Lower lobe of right lung (tissue), 2 donors: ENCODE measurements around the gene HIBCH. TPM values are rescaled to one million over a fixed set of nuclear protein-coding genes. Genes with fewer than 3 reads are reported as not detected.

Source experiments
- ATAC-seq, 2 donors: fragments of 200-7000 bp; cut with Tn5 transposase; one replicate each; pipeline ENCODE4 v1.9.1; 2020 to 2022; ENCODE audit warnings: mild to moderate bottlenecking in 2 of 2, moderate library complexity in 2 of 2
- DNase-seq: peaks from one replicate; pipeline ENCODE4 v3.0.0-alpha.2; 2020
- H3K27ac ChIP-seq: fragments of 200-600 bp; one replicate; pipeline ENCODE4 v1.8.0; 2022
- H3K27me3 ChIP-seq: fragments of 200-600 bp; one replicate; pipeline ENCODE4 v1.8.0; 2022; ENCODE audit warnings: low read depth
- H3K36me3 ChIP-seq: fragments of 200-600 bp; one replicate; pipeline ENCODE4 v1.8.0; 2022; ENCODE audit warnings: mild to moderate bottlenecking
- H3K4me1 ChIP-seq: fragments of 200-600 bp; one replicate; pipeline ENCODE4 v1.8.0; 2022
- H3K4me3 ChIP-seq: fragments of 200-600 bp; one replicate; pipeline ENCODE4 v1.8.0; 2022; ENCODE audit warnings: mild to moderate bottlenecking
- H3K9me3 ChIP-seq: fragments of 200-600 bp; one replicate; pipeline ENCODE4 v1.8.0; 2022
- intact Hi-C: fragments of 100-400 bp; cut with DNase I; formaldehyde crosslinking; loops from one replicate; pipeline ENCODE4 v1.11.0; 2022
- total RNA-seq: library from RNA; stranded (reverse); fragmentation: NEBNext Ultra II Directional; extraction: Animal tissue kit (Norgen Biotek cat#: 25700); gene quantifications from one replicate; pipeline ENCODE4 v1.2.1, GENCODE V29; 2021
- TF ChIP-seq, protein P1 (sequence below): fragments of 200-600 bp; IDR thresholded peaks from one replicate; pipeline ENCODE4 v1.8.0; 2022; ENCODE audit warnings: antibody characterized with exemption, mild to moderate bottlenecking
- donor health status: DM: no; HTN: yes; CAD: no; lungs with severe emphysema.

HIBCH gene
- total RNA-seq, 1 donor from 2014 or later, result 24.3 TPM

DNA sequence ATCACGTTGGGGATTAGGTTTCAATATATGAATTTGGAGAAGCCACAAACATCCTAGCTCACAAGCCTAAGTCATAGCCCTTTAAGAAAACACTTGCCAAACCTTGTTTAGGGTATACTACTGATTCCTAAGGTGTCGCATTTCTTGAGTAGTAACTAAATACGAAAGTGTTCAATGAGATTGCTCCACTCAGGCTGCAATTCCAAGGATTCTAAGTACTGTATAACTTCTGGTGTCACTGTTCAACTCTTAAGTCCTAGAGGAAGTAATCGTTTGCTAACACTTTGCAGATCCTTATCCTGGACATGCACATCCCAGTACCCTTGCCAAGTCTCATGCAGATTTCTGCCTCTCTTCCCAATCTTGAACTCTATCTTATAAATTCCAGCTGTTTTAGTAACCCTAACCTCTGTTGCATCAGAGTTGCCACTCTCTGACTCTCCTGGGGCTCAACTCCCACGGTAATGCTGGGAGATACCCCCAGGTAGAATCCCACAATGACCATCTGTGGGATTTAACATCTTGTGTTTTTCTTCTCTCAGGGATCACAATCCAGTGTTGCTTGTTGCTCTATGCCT, 122.4 kb downstream of the HIBCH start:
- H3K4me1 ChIP-seq, result no peaks in the 10 kb centered on the region

DNA sequence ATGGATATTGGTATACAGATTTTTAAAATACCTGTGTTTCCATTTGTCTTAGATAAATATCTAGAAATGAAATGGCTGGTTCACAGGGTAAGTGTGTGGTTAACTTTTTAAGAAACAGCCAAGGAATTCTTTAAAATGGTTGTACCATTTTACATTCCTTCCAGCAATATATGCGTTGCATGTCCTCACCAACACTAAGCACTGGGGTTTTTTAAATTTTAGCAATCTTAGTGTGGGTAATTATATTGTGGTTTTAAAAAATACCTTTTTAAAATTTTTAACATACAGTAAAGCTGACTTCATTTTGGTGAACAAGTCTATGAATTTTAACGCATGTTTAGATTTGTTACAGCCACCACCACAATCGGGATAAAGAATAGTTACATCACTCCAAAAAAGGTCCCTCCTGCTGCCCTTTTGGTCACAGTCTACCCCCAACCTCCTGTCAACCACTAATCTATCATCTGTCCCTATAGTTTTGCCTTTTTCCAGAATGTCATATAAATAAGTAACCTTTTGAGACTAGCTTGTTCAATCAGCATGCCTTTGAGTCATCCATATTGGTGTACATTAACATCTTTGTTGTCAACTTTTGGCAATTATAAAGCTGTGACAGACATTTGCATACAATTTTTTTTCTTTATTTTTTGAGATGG, 129.0 kb downstream of the HIBCH start:
- Histone ChIP-seq H3K4me3 (no peak overlapping the region), H3K27me3 (no peaks in the 10 kb centered on the region), H3K27ac (no peak overlapping the region), H3K36me3 (no peaks in the 10 kb centered on the region), H3K4me1 (no peaks in the 10 kb centered on the region), H3K9me3 (no peaks in the 10 kb centered on the region)
- ATAC-seq (no peak), DNase-seq (no peak)
- TF ChIP-seq, protein P1, sequence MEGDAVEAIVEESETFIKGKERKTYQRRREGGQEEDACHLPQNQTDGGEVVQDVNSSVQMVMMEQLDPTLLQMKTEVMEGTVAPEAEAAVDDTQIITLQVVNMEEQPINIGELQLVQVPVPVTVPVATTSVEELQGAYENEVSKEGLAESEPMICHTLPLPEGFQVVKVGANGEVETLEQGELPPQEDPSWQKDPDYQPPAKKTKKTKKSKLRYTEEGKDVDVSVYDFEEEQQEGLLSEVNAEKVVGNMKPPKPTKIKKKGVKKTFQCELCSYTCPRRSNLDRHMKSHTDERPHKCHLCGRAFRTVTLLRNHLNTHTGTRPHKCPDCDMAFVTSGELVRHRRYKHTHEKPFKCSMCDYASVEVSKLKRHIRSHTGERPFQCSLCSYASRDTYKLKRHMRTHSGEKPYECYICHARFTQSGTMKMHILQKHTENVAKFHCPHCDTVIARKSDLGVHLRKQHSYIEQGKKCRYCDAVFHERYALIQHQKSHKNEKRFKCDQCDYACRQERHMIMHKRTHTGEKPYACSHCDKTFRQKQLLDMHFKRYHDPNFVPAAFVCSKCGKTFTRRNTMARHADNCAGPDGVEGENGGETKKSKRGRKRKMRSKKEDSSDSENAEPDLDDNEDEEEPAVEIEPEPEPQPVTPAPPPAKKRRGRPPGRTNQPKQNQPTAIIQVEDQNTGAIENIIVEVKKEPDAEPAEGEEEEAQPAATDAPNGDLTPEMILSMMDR, result no peak
- intact Hi-C loops, result no loop called here

More for the DNA sequence above, 122.4 kb downstream of the HIBCH start:
- ATAC-seq (no peak), DNase-seq (no peak)
- Histone ChIP-seq H3K27me3 (no peaks in the 10 kb centered on the region), H3K9me3 (no peaks in the 10 kb centered on the region), H3K4me3 (no peak overlapping the region), H3K27ac (no peak overlapping the region), H3K36me3 (peaks cover 12% of the 10 kb centered on the region)
- intact Hi-C loops, result no loop called here
- TF ChIP-seq, protein P1, result no peak

- DNase-seq (no peak), ATAC-seq (no peak)
- no peak overlapping the region for H3K4me3 ChIP-seq
- H3K36me3 ChIP-seq, result no peaks in the 10 kb centered on the region
- TF ChIP-seq, protein P1, result no peak
- no peak overlapping the region for H3K27ac ChIP-seq
- no peaks in the 10 kb centered on the region for H3K4me1 ChIP-seq
- intact Hi-C loops, result no loop called here
- H3K27me3 ChIP-seq, result no peaks in the 10 kb centered on the region
- H3K9me3 ChIP-seq, result no peaks in the 10 kb centered on the region
These were observed 131.3 kb downstream of the HIBCH start for GRCh38 chr2:190188289-190188688.

GRCh38 chr2:190186238-190186637, 133.4 kb downstream of the HIBCH start:
- DNase-seq (no peak), ATAC-seq (no peak)
- Histone ChIP-seq H3K36me3 (no peaks in the 10 kb centered on the region), H3K4me3 (no peak overlapping the region), H3K4me1 (no peaks in the 10 kb centered on the region), H3K27ac (no peak overlapping the region), H3K27me3 (no peaks in the 10 kb centered on the region), H3K9me3 (no peaks in the 10 kb centered on the region)
- TF ChIP-seq, protein P1, result no peak
- intact Hi-C loops, result no loop called here

DNA sequence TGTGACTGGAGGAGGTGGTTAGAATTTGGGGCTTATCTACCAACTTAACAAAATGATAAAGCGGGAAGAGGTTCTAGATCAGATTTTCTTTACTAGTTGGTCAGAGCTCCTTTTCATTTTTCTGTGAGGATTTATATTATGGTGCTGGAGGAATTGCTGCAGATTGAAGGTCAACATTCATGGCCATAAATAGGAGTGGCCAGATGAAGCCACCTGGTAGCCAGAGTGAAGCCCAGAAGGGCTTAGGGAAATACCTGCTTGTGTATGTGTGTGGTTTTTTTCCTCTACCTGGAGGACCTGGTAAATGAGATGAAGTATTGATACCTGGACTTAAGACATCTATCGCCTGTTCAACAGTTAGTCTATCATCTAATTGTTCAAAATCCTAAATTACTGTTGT, 134.2 kb downstream of the HIBCH start:
- Histone ChIP-seq H3K27ac (no peak overlapping the region), H3K36me3 (no peaks in the 10 kb centered on the region), H3K27me3 (no peaks in the 10 kb centered on the region), H3K4me1 (peaks cover under 1% of the 10 kb centered on the region), H3K4me3 (no peak overlapping the region), H3K9me3 (no peaks in the 10 kb centered on the region)
- ATAC-seq (no peak), DNase-seq (no peak)
- TF ChIP-seq, protein P1, result no peak
- intact Hi-C loops, result no loop called here
